Activated T-cell treated with anti-CD3 and anti-CD28 coated beads, Interleukin-2, amount 50 U/mL, for 48 hours (primary cell): Measurements from ENCODE around the gene IQGAP3.

ENCODE experiments used
- DNase-seq, 2 experiments: peaks; one replicate each; pipeline ENCODE4 v3.0.0-alpha.2; 2020

IQGAP3 gene

DNA sequence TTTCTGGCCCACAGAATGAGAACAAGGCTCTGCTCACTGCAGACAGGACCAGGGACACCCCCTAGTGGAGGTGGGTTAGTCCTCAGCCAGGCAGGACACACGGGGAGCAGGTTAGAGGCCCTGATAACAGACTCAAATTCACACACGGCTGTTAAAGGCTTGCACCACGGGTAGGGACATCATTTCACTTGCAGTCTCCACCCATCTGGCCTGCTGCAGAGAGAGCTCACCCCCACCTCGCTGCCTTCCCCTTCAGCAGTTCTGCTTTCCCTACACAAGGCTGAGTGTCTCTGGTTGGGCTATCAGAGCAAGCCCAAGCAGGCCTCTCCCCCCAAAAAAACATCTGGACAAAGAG lies 92.4 kb downstream of the IQGAP3 start:
- no peak for DNase-seq

GRCh38 chr1:156479093-156480015 lies 93.0 kb downstream of the IQGAP3 start:
- no peak for DNase-seq

DNA sequence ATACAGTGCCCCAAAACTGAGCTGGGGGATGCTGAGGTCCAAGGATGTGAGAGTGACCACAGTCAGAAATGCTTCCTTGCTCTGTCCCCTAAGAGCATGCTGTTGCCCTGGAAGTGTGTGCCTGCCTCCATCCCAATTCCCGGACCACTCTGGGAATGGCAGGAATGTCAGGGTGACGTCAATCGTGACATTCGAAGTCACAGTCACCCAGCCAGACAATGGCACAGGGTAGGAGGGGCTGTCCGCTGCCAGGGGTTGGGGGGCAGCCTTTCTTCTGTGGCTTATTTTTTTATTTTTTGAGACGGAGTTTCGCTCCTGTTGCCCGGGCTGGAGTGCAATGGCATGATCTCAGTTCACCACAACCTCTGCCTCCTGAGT lies 94.1 kb downstream of the IQGAP3 start:
- no peak for DNase-seq

GRCh38 chr1:156477526-156478249 lies 94.7 kb downstream of the IQGAP3 start:
- no peak for DNase-seq

- peak; percentile 59 to 67 for DNase-seq
Observed at GRCh38 chr1:156476501-156477298, 95.7 kb downstream of the IQGAP3 start.

DNA sequence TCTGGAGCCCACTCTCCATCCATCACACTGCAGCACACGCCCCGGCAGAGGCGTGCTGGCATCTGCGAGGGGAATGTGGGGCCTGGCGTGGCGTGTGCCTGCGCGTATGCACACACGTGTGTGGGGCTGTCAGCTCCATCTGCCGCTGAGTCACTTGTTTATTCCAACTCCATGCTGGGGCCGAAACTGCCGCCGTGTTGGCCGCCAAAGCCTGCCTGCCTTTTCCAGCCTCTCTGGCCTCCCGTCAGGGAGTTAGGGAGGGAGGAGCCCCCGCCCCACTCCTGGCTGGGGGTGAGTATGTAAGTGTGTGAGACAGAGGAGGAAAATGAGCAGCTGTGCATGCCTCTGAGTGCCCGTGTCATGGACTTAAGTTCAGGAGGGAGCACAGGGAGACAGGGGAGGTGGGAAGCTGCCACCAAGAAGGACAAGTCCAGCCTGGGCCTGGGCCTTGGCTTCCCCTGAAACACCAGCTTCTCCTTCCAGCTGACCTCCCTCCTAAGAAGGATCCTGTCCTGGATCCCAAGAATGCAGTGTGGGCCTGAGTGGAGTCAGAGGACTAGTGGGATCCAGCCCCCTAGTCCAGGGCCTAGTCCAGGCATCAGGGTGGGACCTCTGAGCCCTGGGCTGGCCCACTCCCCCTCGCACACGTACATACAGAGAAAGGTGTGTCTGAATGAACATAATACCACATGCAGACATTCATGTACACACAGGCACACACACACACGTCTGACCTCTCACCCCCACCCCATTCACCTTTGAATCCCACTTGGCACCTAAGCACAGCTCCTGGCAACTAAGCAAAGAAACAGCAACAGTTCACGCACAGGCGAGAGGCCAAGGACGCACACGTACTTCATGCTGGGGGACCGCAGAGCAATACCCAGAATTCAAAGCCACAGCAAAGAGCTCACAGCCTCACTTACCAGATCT lies 96.5 kb downstream of the IQGAP3 start:
- DNase-seq = no peak
